ENCODE results near the gene POU2F1.

POU2F1 gene

DNA sequence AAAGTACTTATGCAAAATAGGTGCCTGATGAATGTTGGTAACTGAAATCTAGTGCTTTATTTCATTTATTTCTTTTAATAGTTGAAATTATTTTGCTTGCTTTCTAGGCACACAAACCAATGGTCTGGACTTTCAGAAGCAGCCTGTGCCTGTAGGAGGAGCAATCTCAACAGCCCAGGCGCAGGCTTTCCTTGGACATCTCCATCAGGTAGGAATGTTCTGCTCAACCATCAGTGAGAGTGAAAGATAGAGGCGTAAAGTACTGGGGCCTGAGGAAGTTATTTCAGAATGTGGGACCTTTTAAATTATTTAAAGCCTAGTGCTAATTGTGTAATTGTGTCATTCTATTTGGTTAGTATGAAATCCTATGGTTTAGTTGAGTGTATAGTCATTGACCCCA is 144.7 kb downstream of the POU2F1 start:
- no peak overlapping the region for H3K4me3 ChIP-seq
- no peak for DNase-seq (ENCODE audit: low read depth, low spot score)
- H3K9ac ChIP-seq (ENCODE audit: insufficient read length), result no peak overlapping the region
- no peaks in the 10 kb centered on the region for H3K9me3 ChIP-seq (ENCODE audit: low read depth, low read length)
- TF ChIP-seq FOXP2 (optimal IDR thresholded peaks at IDR 0.05; ENCODE audit: control extremely low read depth, extremely low read length, insufficient read depth) (no peak), EZH2 (IDR thresholded peaks at IDR 0.05) (no peak), POLR2AphosphoS5 (IDR thresholded peaks at IDR 0.05; ENCODE audit: borderline replicate concordance, low read depth, low read length) (no peak)
- H3K36me3 ChIP-seq (ENCODE audit: insufficient read depth, low read length), result no peaks in the 10 kb centered on the region
- H3K27ac ChIP-seq, result no peak overlapping the region; the same call in 1 of the 2 replicates

GRCh38 chr1:167367705-167368104 is 147.0 kb downstream of the POU2F1 start:
- Histone ChIP-seq H3K4me3 (no peak overlapping the region), H3K9ac (ENCODE audit: insufficient read length) (no peak overlapping the region), H3K27ac (no peak overlapping the region), H3K9me3 (ENCODE audit: low read depth, low read length) (no peaks in the 10 kb centered on the region), H3K36me3 (ENCODE audit: insufficient read depth, low read length) (no peaks in the 10 kb centered on the region)
- TF ChIP-seq EZH2 (IDR thresholded peaks at IDR 0.05) (no peak), POLR2AphosphoS5 (IDR thresholded peaks at IDR 0.05; ENCODE audit: borderline replicate concordance, low read depth, low read length) (no peak), FOXP2 (optimal IDR thresholded peaks at IDR 0.05; ENCODE audit: control extremely low read depth, extremely low read length, insufficient read depth) (no peak)
- DNase-seq (ENCODE audit: low read depth, low spot score), result no peak

DNA sequence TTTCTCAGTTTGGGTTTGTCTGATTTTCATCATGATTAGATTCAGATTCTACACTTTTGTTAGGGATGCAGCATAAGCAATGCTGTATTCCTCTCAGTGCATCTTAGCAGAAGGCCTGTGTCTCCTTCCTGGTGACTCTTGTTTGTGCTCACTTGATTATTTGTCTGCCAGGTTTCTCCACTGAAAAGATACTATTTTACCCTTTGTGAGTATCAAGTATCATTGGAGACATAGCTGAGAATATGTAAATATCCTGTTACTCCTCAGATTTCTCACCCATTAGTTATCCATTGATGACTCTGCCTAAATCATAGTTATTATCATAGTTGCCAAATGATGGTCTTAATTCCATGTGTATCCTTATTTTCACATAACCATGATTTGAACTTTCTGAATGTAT is 148.5 kb downstream of the POU2F1 start:
- Histone ChIP-seq H3K27ac (no peak overlapping the region), H3K9me3 (ENCODE audit: low read depth, low read length) (no peaks in the 10 kb centered on the region), H3K9ac (ENCODE audit: insufficient read length) (no peak overlapping the region), H3K4me3 (no peak overlapping the region), H3K36me3 (ENCODE audit: insufficient read depth, low read length) (0 out of 2 replicates have a peak, but pooled peaks cover 3% of the 10 kb centered on the region)
- no peak for DNase-seq (ENCODE audit: low read depth, low spot score)
- TF ChIP-seq POLR2AphosphoS5 (IDR thresholded peaks at IDR 0.05; ENCODE audit: borderline replicate concordance, low read depth, low read length) (no peak), FOXP2 (optimal IDR thresholded peaks at IDR 0.05; ENCODE audit: control extremely low read depth, extremely low read length, insufficient read depth) (no peak), EZH2 (IDR thresholded peaks at IDR 0.05) (no peak)

- DNase-seq (ENCODE audit: low read depth, low spot score), result no peak
- Histone ChIP-seq H3K36me3 (ENCODE audit: insufficient read depth, low read length) (0 out of 2 replicates have a peak, but pooled peaks cover 5% of the 10 kb centered on the region), H3K9me3 (ENCODE audit: low read depth, low read length) (no peaks in the 10 kb centered on the region), H3K9ac (ENCODE audit: insufficient read length) (no peak overlapping the region), H3K27ac (no peak overlapping the region), H3K4me3 (no peak overlapping the region)
- TF ChIP-seq EZH2 (IDR thresholded peaks at IDR 0.05) (no peak), POLR2AphosphoS5 (IDR thresholded peaks at IDR 0.05; ENCODE audit: borderline replicate concordance, low read depth, low read length) (no peak), FOXP2 (optimal IDR thresholded peaks at IDR 0.05; ENCODE audit: control extremely low read depth, extremely low read length, insufficient read depth) (no peak)
These were observed 149.2 kb downstream of the POU2F1 start for GRCh38 chr1:167369933-167370332.

GRCh38 chr1:167371030-167371429 is 150.3 kb downstream of the POU2F1 start:
- no peak for TF ChIP-seq POLR2AphosphoS5 (IDR thresholded peaks at IDR 0.05; ENCODE audit: borderline replicate concordance, low read depth, low read length)
- no peak for TF ChIP-seq FOXP2 (optimal IDR thresholded peaks at IDR 0.05; ENCODE audit: control extremely low read depth, extremely low read length, insufficient read depth)
- TF ChIP-seq EZH2 (IDR thresholded peaks at IDR 0.05), result no peak
- no peak for DNase-seq (ENCODE audit: low read depth, low spot score)
- H3K9me3 ChIP-seq (ENCODE audit: low read depth, low read length), result no peaks in the 10 kb centered on the region
- no peak overlapping the region for H3K9ac ChIP-seq (ENCODE audit: insufficient read length)
- H3K4me3 ChIP-seq, result no peak overlapping the region
- no peak overlapping the region for H3K27ac ChIP-seq
- 0 out of 2 replicates have a peak, but pooled peaks cover 5% of the 10 kb centered on the region for H3K36me3 ChIP-seq (ENCODE audit: insufficient read depth, low read length)

DNA sequence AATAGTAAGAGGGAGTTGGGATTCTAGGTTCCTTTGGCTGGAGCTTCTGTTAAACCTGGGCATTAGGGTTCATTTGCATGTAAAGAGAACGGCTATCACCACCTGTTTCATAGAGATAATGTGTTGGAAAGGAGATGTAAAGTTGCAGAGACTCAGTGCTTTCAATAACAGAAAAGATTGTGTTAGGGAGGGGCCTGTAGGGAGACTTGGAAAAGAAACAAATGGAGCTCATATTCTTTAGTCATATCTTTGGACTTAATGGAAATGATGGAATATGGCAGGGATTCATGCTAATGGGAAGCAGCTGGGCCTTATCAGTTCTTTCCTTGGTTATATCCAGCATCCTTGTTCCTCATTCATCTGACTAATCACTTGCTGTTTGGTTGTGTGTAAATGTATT is 152.7 kb downstream of the POU2F1 start:
- Histone ChIP-seq H3K36me3 (ENCODE audit: insufficient read depth, low read length) (0 out of 2 replicates have a peak, but pooled peaks cover 5% of the 10 kb centered on the region), H3K27ac (no peak overlapping the region)
- DNase-seq (ENCODE audit: low read depth, low spot score), result no peak

DNA sequence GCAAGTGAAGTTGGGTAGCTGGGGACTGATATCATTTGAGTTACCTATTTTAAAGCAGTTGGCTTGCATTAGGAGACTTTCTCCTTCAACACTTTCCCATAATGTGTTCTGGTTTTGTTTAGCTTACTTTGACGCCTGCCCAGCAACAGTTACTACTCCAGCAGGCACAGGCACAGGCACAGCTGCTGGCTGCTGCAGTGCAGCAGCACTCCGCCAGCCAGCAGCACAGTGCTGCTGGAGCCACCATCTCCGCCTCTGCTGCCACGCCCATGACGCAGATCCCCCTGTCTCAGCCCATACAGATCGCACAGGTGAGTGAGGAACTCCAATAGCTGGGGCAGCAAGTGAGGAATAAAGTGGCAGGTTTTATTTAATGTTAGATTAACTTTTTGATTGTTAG is 153.3 kb downstream of the POU2F1 start:
- Histone ChIP-seq H3K27ac (no peak overlapping the region), H3K4me3 (no peak overlapping the region), H3K9ac (ENCODE audit: insufficient read length) (no peak overlapping the region), H3K9me3 (ENCODE audit: low read depth, low read length) (no peaks in the 10 kb centered on the region), H3K36me3 (ENCODE audit: insufficient read depth, low read length) (0 out of 2 replicates have a peak, but pooled peaks cover 5% of the 10 kb centered on the region)
- no peak for TF ChIP-seq POLR2AphosphoS5 (IDR thresholded peaks at IDR 0.05; ENCODE audit: borderline replicate concordance, low read depth, low read length)
- TF ChIP-seq EZH2 (IDR thresholded peaks at IDR 0.05), result no peak
- TF ChIP-seq FOXP2 (optimal IDR thresholded peaks at IDR 0.05; ENCODE audit: control extremely low read depth, extremely low read length, insufficient read depth), result no peak
- no peak for DNase-seq (ENCODE audit: low read depth, low spot score)

More for the DNA sequence above, 152.7 kb downstream of the POU2F1 start:
- H3K9ac ChIP-seq (ENCODE audit: insufficient read length), result no peak overlapping the region
- TF ChIP-seq EZH2 (IDR thresholded peaks at IDR 0.05) (no peak), FOXP2 (optimal IDR thresholded peaks at IDR 0.05; ENCODE audit: control extremely low read depth, extremely low read length, insufficient read depth) (no peak), POLR2AphosphoS5 (IDR thresholded peaks at IDR 0.05; ENCODE audit: borderline replicate concordance, low read depth, low read length) (no peak)
- H3K9me3 ChIP-seq (ENCODE audit: low read depth, low read length), result no peaks in the 10 kb centered on the region
- no peak overlapping the region for H3K4me3 ChIP-seq

DNA sequence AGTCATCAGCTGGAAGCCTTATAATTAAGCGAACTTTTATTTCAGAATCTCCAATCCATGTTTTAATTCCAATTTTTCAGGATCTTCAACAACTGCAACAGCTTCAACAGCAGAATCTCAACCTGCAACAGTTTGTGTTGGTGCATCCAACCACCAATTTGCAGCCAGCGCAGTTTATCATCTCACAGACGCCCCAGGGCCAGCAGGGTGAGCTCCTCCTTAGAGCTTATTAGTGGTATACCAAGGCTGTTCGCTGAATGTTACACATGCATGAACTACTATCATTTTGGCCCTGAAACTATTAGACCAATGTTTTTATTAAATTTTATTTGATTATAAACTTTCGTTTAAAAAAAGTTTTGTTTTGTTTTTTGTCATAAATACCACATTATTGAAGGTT is 155.3 kb downstream of the POU2F1 start:
- H3K9me3 ChIP-seq (ENCODE audit: low read depth, low read length), result no peaks in the 10 kb centered on the region
- 0 out of 2 replicates have a peak, but pooled peaks cover 5% of the 10 kb centered on the region for H3K36me3 ChIP-seq (ENCODE audit: insufficient read depth, low read length)
- no peak for DNase-seq (ENCODE audit: low read depth, low spot score)
- H3K4me3 ChIP-seq, result no peak overlapping the region
- no peak overlapping the region for H3K27ac ChIP-seq
- TF ChIP-seq FOXP2 (optimal IDR thresholded peaks at IDR 0.05; ENCODE audit: control extremely low read depth, extremely low read length, insufficient read depth) (no peak), EZH2 (IDR thresholded peaks at IDR 0.05) (no peak), POLR2AphosphoS5 (IDR thresholded peaks at IDR 0.05; ENCODE audit: borderline replicate concordance, low read depth, low read length) (no peak)
- H3K9ac ChIP-seq (ENCODE audit: insufficient read length), result no peak overlapping the region

Data from SK-N-MC (cell line).